HG03342 (cell line): Measurements from ENCODE around the gene SUSD6.
"Not testable (repeated sequence)": the region's sequence is repeated elsewhere in the genome, so short reads cannot be mapped to it uniquely, and the experiment has no call there.

Experiments used
- ATAC-seq: cut with Tn5 transposase; IDR thresholded peaks from one replicate; pipeline ENCODE4 v1.9.1; 2021; ENCODE audit warnings: mild to moderate bottlenecking, moderate library complexity; ENCODE audit not compliant: unreplicated experiment

SUSD6 gene

DNA sequence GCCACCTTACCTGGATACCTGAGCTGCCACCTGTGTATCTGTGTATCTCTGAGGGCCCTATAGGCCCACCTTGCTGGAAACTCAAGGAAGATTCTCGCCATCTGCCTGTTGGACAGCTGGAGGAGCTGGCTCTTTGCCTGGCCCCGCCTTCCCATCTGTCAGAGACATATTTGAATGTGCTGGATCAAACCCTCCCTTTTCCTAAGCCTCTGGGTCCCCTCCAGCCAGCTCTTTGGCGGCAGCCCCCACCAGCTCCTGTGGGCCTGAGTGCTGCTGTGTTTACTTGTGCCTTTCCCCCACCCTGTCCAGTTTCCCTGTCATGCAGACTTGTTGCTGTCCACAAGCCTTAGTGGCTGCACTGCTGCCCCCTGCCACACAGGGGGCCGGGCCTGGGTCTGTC lies 99.7 kb downstream of the SUSD6 start:
- no peak for ATAC-seq

DNA sequence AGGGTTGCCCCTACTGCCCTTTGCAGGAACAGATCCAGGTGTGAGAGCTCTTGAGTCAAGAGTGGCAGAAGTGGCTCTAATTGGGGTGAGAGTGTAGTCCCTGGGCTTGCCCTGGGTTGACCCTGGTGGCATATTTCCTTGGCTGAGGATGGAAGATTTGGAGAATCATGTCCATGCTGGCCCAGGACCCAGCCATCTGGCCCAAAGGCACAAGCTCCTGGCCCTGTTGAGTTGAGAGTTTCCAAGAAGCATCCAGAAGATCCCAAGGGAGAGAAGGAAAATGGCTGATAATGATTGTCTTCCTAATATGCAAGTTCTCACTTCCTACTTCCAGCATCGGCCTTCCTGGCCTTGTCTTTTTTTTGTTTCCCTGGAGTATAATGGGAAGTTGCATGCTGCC lies 100.1 kb downstream of the SUSD6 start:
- no peak for ATAC-seq

DNA sequence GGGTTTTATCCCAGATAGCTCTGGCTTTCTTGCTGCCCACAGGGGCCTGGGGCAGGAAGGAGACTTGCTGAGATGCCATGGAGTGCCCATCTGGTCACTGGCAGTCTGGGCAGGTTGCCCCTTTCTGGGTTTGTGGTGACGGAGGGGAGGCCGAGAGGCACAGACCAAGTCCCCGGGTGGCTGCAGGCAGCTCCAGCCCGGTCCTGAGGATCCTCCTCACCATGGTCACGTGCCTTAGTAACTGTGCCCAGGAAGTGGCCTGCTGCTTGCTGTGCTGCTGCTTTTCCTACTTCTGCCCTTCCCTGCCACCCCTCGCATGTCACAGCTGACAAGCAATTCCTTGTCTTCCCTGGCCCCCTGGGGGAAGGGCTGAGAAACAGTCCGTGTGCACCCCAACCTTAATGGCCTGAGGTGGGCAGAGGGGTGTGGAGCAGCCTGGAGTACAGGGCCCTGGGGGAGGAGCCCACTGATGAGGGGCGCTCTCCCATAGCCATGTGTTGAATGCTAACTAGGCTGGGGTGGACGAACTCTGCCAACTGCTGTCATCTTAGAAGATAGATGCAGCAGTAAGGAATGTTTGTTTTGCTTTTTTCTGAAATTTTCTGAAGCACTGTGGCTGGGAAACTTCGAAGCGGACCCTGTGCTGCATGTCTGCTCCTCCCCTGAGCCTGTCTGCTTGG lies 100.6 kb downstream of the SUSD6 start:
- ATAC-seq = no peak

- no peak for ATAC-seq
Observed at GRCh38 chr14:69712599-69713088, 101.2 kb downstream of the SUSD6 start.

DNA sequence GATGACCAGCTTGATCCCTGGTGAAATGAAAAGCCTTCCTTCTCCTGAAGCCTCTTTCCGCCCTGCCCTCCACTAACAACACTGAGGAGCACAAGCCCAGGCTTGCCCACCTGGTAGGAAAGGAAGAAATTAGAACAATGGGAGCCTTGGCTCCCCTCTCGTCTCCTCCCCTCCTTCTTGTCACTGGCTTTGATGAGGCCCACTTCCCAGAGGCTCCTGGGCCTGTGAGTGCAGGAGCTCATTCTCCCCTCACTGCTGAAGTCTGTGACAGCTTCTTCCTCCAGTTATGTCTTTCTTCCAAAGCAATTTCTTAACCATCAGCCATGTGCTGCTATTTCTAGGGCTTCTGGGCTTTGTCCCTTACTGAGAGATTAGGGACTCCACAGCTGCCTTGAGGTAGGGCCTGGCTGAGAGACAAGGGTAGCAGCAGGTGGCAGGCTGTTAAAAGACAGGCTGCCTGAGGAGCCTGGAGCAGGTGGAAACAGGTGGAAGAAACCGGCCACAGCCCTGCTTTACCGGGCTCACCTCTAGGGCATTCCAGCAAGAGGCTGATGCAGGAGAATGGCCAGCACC lies 101.9 kb downstream of the SUSD6 start:
- ATAC-seq = no peak

DNA sequence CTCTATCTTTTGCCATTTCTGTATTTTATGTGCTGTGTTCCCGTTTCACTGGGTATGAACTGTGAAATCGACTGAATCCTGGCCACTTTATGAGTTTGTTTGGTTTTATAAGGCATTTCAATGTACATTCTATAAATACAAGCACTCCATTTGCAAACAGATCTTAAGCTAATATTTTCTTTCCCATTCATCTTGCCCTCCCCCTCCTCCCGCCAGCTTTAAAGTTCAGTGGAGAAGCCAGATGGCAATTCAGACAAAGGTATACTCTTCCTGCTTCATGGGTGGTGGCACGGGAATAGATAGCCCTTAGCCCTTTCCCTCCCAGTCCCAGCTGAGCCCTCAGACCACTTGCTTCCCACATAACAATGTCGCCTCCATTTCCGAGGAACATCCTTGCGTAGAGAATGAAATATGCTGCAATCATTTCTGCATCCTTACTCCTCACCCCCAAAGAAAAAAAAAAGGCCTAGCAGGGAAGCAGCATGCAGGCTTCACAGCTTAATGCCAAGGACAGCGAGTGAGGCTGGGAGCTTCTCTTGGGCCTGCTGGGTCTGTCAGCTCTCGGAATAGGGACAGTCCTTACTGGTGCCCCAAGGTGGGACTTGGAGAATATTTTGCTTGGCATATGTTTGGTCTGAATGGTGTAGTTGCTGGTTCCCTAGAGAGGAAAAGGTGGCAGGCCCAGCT lies 102.7 kb downstream of the SUSD6 start:
- ATAC-seq = no peak

- no peak for ATAC-seq
Observed at GRCh38 chr14:69715725-69716477, 104.5 kb downstream of the SUSD6 start.

GRCh38 chr14:69716478-69717187 lies 105.2 kb downstream of the SUSD6 start:
- ATAC-seq = no peak

GRCh38 chr14:69718614-69719013 lies 107.2 kb downstream of the SUSD6 start:
- not testable (repeated sequence) for ATAC-seq

DNA sequence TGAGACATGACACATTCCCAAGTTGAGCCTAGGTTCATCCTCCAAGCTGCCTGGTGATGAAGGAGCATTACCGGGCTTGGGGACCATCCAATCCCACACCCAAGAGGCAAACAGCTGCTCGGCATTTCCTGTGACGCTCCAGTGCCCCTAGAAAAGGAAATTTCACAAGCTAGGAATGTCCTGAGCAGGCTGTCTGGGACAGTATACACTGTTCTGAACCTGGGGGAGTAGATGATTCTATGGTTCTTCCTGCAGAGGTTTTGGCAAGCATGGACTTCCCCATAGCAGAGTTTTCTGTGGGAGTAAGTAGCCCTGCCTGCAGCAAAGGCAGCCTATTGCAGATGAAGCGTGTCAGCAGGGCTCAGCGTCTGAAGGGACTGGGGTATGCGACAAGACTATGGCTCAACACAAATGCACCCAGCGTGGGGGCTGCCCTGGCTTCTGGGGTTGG lies 108.1 kb downstream of the SUSD6 start:
- ATAC-seq = no peak

DNA sequence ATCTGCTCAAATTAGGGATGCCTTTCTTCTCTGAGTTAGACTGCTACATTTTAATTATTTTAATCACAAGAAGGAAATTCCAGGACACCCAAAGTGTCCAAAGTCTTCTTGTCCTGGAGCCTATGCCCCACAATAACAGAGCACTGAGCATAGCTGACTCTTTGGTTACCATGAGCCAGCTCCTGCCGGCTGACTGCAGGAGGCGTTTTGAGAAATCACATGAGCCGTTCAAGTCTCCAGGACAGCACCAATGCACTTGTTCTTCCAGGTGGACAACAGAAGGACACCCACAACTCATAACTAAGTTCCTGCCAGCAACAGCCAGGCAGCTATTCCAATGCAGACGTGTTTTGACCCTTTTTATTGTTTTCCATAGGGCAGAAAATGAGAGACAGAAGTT lies 109.5 kb downstream of the SUSD6 start:
- ATAC-seq = no peak

- ATAC-seq = peak; percentile 77
Observed at GRCh38 chr14:69726761-69727511, 115.5 kb downstream of the SUSD6 start.

DNA sequence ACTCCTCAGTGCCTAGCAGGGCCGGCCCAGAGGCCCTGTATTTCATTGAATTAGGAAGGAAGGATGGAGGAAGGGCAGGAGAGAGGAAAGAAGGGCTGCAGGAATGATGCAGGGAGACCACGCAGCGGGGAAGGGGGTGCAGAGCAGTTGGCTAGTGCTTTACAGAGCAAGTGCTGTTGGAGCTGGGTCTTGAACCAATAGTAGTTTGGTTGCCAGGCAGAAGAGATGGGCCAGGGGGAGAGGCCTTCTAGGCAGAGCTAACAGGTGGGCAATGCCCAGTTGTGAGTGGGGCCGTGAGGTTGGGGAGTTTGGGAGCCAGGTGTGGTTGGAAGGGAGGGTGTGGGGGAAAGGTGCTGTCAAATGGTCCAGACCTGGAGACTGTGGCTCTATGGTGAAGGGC lies 116.5 kb downstream of the SUSD6 start:
- no peak for ATAC-seq

DNA sequence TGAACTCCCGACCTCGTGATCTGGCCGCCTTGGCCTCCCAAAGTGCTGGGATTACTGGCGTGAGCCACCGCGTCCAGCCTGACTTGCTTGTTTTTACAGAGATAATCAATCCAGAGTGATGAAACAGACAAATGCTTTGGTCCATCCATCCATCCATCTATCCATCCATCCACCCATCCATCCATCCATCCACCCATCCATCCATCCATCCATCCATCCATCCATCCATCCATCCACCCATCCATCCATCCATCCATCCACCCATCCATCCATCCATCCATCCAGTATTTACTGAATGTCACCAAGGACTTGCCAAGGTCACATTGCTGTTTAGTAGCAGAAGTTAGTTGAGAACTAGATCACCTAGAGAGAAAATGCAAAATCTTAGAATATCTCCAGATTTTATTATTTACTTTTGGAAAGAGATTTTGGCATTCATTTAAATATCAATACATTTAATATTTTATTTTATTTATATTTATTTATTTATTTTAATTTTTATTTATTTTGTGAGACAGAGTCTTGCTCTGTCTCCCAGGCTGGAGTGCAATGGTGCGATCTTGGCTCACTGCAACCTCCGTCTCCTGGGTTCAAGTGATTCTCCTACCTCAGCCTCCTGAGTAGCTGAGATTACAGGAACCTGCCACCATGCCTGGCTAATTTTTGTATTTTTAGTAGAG lies 120.7 kb downstream of the SUSD6 start:
- not testable (repeated sequence) for ATAC-seq

GRCh38 chr14:69736405-69736804 lies 125.0 kb downstream of the SUSD6 start:
- not testable (repeated sequence) for ATAC-seq

GRCh38 chr14:69741055-69741454 lies 129.7 kb downstream of the SUSD6 start:
- ATAC-seq = no peak

DNA sequence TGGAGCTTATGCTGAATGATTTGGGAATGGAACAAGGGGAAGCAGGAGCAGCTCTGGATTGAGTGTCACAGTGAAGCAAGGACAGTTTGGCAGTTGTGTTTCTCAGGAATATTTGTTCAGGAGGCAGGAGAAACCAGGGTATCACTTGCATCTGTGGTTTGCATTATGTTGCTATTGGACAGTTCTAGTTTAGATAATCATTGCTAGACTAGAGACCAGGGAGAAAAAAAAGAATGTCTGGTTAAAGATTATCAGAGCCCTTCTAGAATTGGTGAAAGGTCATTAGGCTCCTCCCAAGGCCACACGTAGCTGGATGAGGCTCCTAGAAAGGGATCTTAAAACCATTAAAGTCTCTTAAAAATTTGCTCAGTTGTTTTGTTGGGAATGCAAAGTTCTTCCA lies 138.6 kb downstream of the SUSD6 start:
- peak; percentile 71 for ATAC-seq

DNA sequence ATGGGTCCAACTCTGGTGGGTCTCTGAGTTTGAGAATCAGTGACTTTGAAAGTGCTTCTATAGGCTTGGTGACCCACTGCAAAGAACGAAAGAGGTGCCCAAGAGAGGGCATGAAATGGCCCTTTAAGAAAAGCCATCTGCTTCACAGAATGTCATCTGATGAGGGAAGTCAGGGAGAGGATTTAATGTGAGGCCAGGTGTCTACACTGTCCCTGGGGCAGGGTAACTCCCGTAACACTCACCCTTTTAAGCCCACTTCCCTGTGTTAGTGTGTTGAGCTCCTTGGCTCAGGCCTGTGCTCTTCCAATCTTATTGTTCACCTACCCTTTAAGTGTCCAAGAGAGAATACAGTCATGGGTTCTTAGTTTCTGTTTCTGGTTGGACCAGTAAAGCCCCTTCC lies 139.1 kb downstream of the SUSD6 start:
- no peak for ATAC-seq

DNA sequence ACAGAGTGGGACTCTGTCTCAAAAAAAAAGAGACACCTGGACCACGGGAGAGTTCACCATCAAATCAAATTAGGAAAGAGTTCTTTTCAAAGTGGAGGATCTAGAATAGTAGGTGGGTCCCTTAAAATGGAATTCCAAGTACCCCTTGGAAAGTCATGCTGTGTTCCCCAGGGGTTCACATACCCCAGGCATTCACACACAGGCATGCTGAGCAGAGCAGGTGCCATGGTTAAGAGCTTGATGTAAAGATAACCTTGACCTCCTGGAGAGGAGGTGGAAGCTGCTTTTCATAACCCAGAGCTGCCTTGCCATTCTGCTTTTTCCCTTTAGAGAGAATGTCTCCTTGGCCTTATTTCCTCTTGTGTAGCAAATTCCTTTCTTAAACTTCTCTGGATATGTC lies 141.4 kb downstream of the SUSD6 start:
- no peak for ATAC-seq
